ENCODE results near the gene ZSWIM6. TPM values are rescaled to one million over a fixed set of nuclear protein-coding genes. Genes with fewer than 3 reads are reported as not detected.

The ZSWIM6 gene
- polyA plus RNA-seq, 2 of the 4 experiments (the other 2 are of a cell fraction) = 8.9 to 18.0 TPM

GRCh38 chr5:61429906-61430305 is 97.8 kb downstream of the ZSWIM6 start:
- DNase-seq (ENCODE audit: low read depth in 1 of 2, low spot score in 1 of 2) (no peak), ATAC-seq (no peak; a peak in 1 of 6 replicates), FAIRE-seq (no peak)
- WGBS (ENCODE audit: missing lambda C conversion rate) = 97% methylated on average over 1 of the region's 1 CpG
- POLR2A ChIA-PET = no interaction called here
- peaks cover 25% of the 10 kb centered on the region for H3K4me1 ChIP-seq
- TF ChIP-seq RARB (CRISPR knock-in tag; IDR thresholded peaks at IDR 0.05) (no peak), NPAS2 (CRISPR knock-in tag; IDR thresholded peaks at IDR 0.05; ENCODE audit: borderline replicate concordance) (no peak), REST (IDR thresholded peaks at IDR 0.05) (no peak), ZNF302 (CRISPR knock-in tag; IDR thresholded peaks at IDR 0.05) (no peak), HES2 (IDR thresholded peaks at IDR 0.05) (no peak), BHLHE40 (IDR thresholded peaks at IDR 0.05; ENCODE audit: low read depth, low read length) (no peak), RCOR1 (IDR thresholded peaks at IDR 0.05; ENCODE audit: low read depth, low read length) (no peak), CEBPB (IDR thresholded peaks at IDR 0.05) (no peak), FOSB (CRISPR knock-in tag; IDR thresholded peaks at IDR 0.05) (no peak), ZFP36 (IDR thresholded peaks at IDR 0.05; ENCODE audit: borderline replicate concordance, partially characterized antibody) (no peak), EP300 (IDR thresholded peaks at IDR 0.05) (no peak), CBX8 (IDR thresholded peaks at IDR 0.05) (no peak), POLR2AphosphoS2 (conservative IDR thresholded peaks at IDR 0.05; ENCODE audit: low read length) (no peak), CBX2 (IDR thresholded peaks at IDR 0.05; ENCODE audit: borderline replicate concordance, low read depth) (no peak)
- no peak overlapping the region for H3K4me2 ChIP-seq
- no peaks in the 10 kb centered on the region for H3K9me3 ChIP-seq
- H3K4me3 ChIP-seq = no peak overlapping the region
- CTCF ChIA-PET = interaction anchor here (1.6 kb wide), 1 partner anchor 9 kb away, joined by 3 read pairs; no protein-coding TSS in a partner anchor
- H3K27ac ChIP-seq = no peak overlapping the region

GRCh38 chr5:61431923-61432620 is 100.0 kb downstream of the ZSWIM6 start:
- 84% methylated on average over 6 of the region's 6 CpGs for WGBS (ENCODE audit: missing lambda C conversion rate)
- no peaks in the 10 kb centered on the region for H3K9me3 ChIP-seq
- no peak for TF ChIP-seq SREBF2 (IDR thresholded peaks at IDR 0.05)
- no peak for TF ChIP-seq EHF (CRISPR knock-in tag; IDR thresholded peaks at IDR 0.05)
- no peak for TF ChIP-seq BHLHE40 (IDR thresholded peaks at IDR 0.05; ENCODE audit: low read depth, low read length)
- no peak for TF ChIP-seq RCOR1 (IDR thresholded peaks at IDR 0.05; ENCODE audit: low read depth, low read length)
- no peak for TF ChIP-seq POLR2AphosphoS2 (conservative IDR thresholded peaks at IDR 0.05; ENCODE audit: low read length)
- no peak for TF ChIP-seq FOSL2 (IDR thresholded peaks at IDR 0.05)
- no peak for TF ChIP-seq FOSL2 (CRISPR knock-in tag; IDR thresholded peaks at IDR 0.05)
- TF ChIP-seq BCL3 (IDR thresholded peaks at IDR 0.05) = no peak
- no peak for TF ChIP-seq E2F6 (IDR thresholded peaks at IDR 0.05; ENCODE audit: borderline replicate concordance, low read depth)
- no peak for TF ChIP-seq ATOH8 (CRISPR knock-in tag; IDR thresholded peaks at IDR 0.05; ENCODE audit: low read depth)
- no peak for TF ChIP-seq CBX8 (IDR thresholded peaks at IDR 0.05)
- TF ChIP-seq HES2 (IDR thresholded peaks at IDR 0.05) = no peak
- no peak for TF ChIP-seq NFE2L2 (conservative IDR thresholded peaks at IDR 0.05; ENCODE audit: low read length)
- TF ChIP-seq HMGXB4 (CRISPR knock-in tag; IDR thresholded peaks at IDR 0.05; ENCODE audit: borderline replicate concordance) = no peak
- TF ChIP-seq CBX2 (IDR thresholded peaks at IDR 0.05; ENCODE audit: borderline replicate concordance, low read depth) = no peak
- TF ChIP-seq EP300 (IDR thresholded peaks at IDR 0.05) = no peak
- no peak for TF ChIP-seq RFX5 (IDR thresholded peaks at IDR 0.05)
- TF ChIP-seq PHF8 (IDR thresholded peaks at IDR 0.05; ENCODE audit: borderline replicate concordance, low read depth) = no peak
- no peak for TF ChIP-seq JUN (IDR thresholded peaks at IDR 0.05)
- TF ChIP-seq MAFK (IDR thresholded peaks at IDR 0.05; ENCODE audit: partially characterized antibody) = no peak
- no peak for TF ChIP-seq MAZ (IDR thresholded peaks at IDR 0.05; ENCODE audit: borderline replicate concordance, low read depth, low read length)
- H3K4me2 ChIP-seq = no peak overlapping the region
- H3K27ac ChIP-seq = no peak overlapping the region
- H3K4me3 ChIP-seq = no peak overlapping the region
- H3K4me1 ChIP-seq = peaks cover 25% of the 10 kb centered on the region
- ChIA-PET CTCF (no interaction called here), POLR2A (no interaction called here)
- DNase-seq (ENCODE audit: low read depth in 1 of 2, low spot score in 1 of 2) (no peak), FAIRE-seq (no peak), ATAC-seq (no peak; a peak in 1 of 6 replicates)
